GM10266 (cell line): ENCODE measurements around the gene MYLK.

Experiments
- DNase-seq: peaks from one replicate; pipeline ENCODE4 v3.0.0; 2012; ENCODE audit errors: extremely low spot score
- CTCF ChIP-seq: IDR thresholded peaks from 2 replicates; pipeline ENCODE4 v1.5.1; 2012; ENCODE audit warnings: mild to moderate bottlenecking, low read depth; ENCODE audit not compliant: control insufficient read depth, insufficient read depth; ENCODE audit errors: missing control alignments

The MYLK gene

GRCh38 chr3:123648696-123649405, 235.3 kb downstream of the MYLK start:
- DNase-seq: no peak
- no peak for TF ChIP-seq CTCF

- no peak for DNase-seq
- TF ChIP-seq CTCF: no peak
Measured at GRCh38 chr3:123644358-123644757, 239.8 kb downstream of the MYLK start.

GRCh38 chr3:123642957-123643330, 241.2 kb downstream of the MYLK start:
- no peak for TF ChIP-seq CTCF
- no peak for DNase-seq

- peak; percentile 76 for TF ChIP-seq CTCF
- peak; percentile 74 for DNase-seq
Measured at GRCh38 chr3:123642182-123642956, 241.8 kb downstream of the MYLK start.

- TF ChIP-seq CTCF: no peak
- DNase-seq: no peak
Measured at GRCh38 chr3:123641505-123641904, 242.6 kb downstream of the MYLK start.

- no peak for DNase-seq
- TF ChIP-seq CTCF: no peak
Measured at GRCh38 chr3:123640740-123641462, 243.2 kb downstream of the MYLK start.

GRCh38 chr3:123640311-123640710, 243.8 kb downstream of the MYLK start:
- DNase-seq: no peak
- TF ChIP-seq CTCF: no peak
